ENCODE data around the gene NPLOC4. TPM values are rescaled to one million over a fixed set of nuclear protein-coding genes. Genes with fewer than 3 reads are reported as not detected.

Gene NPLOC4
- total RNA-seq, 1 donor from 2014 or later, result 102 TPM

DNA sequence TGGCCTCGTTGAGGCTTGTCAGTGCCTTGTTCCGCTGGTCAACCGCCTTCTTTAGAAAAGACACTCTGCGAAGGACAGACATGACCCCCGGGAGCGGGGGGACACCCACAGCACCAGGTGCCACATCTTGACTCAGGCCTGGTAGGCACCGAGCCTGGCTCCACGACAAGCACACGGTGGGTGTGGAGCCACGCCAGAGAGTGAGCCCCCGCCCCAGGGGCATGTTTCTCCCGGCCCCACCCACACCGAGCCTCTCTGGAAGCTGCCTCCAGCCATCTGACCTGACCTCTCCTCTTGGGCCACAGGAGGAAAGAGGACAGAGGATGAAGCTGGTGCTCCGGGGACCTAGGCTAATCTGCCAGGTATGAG lies 89.3 kb downstream of the NPLOC4 start:
- Mint-ChIP-seq H3K4me3 (ENCODE audit: low read depth) (no peak overlapping the region), H3K36me3 (ENCODE audit: insufficient read depth) (peaks cover 8% of the 10 kb centered on the region), H3K27me3 (no peaks in the 10 kb centered on the region), H3K4me1 (ENCODE audit: low read depth) (peaks cover 6% of the 10 kb centered on the region), H3K27ac (no peak overlapping the region), H3K9me3 (ENCODE audit: low read depth) (no peaks in the 10 kb centered on the region)
- no peak for TF ChIP-seq CTCF (IDR thresholded peaks at IDR 0.05; ENCODE audit: unreplicated experiment)
- no peak for DNase-seq (ENCODE audit: low spot score, unreplicated experiment)

DNA sequence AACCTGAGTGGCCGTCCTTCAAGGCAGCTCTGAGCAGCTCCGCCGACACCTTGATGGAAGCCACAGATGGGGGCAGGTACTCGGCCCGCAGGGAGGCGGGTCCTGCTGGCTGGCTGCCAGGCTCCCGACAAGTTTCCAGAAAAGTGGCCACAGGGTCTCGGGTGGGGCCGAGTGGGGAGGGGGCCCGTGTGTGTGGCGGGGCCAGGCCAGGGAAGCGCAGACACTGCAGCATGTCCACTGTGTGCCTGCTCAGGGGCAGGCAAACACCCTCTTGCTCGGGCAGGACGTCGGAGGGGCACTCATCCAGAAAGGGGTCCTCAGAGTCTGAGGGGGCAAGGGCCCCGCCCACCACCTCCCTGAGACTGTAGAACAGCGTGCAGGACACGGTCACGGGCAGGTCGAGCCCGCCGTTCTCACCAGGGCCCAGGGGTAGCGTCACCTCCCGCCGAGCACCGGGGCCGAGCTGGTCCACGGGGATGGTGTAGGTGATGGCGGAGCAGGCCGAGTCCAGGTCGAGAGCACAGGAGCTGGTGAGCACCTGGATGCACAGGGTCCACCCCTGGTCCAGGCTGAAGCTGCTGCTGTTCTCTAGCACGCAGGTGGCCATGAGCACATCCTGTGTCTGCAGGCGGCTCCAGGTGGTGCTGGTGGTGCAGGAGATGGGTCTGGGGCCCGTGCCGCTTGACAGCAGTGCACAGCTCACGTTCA lies 89.9 kb downstream of the NPLOC4 start:
- Mint-ChIP-seq H3K27me3 (no peaks in the 10 kb centered on the region), H3K9me3 (ENCODE audit: low read depth) (no peaks in the 10 kb centered on the region), H3K36me3 (ENCODE audit: insufficient read depth) (peaks cover 8% of the 10 kb centered on the region), H3K27ac (no peak overlapping the region), H3K4me3 (ENCODE audit: low read depth) (no peak overlapping the region), H3K4me1 (ENCODE audit: low read depth) (peaks cover 6% of the 10 kb centered on the region)
- TF ChIP-seq CTCF (IDR thresholded peaks at IDR 0.05; ENCODE audit: unreplicated experiment), result no peak
- no peak for DNase-seq (ENCODE audit: low spot score, unreplicated experiment)

GRCh38 chr17:81545160-81545949 lies 91.6 kb downstream of the NPLOC4 start:
- Mint-ChIP-seq H3K4me1 (ENCODE audit: low read depth) (no peaks in the 10 kb centered on the region), H3K36me3 (ENCODE audit: insufficient read depth) (peaks cover 8% of the 10 kb centered on the region), H3K27ac (no peak overlapping the region), H3K9me3 (ENCODE audit: low read depth) (no peaks in the 10 kb centered on the region), H3K27me3 (no peaks in the 10 kb centered on the region), H3K4me3 (ENCODE audit: low read depth) (no peak overlapping the region)
- DNase-seq (ENCODE audit: low spot score, unreplicated experiment), result no peak
- no peak for TF ChIP-seq CTCF (IDR thresholded peaks at IDR 0.05; ENCODE audit: unreplicated experiment)

- Mint-ChIP-seq H3K4me1 (ENCODE audit: low read depth) (no peaks in the 10 kb centered on the region), H3K4me3 (ENCODE audit: low read depth) (no peak overlapping the region), H3K27me3 (no peaks in the 10 kb centered on the region), H3K27ac (no peak overlapping the region), H3K9me3 (ENCODE audit: low read depth) (no peaks in the 10 kb centered on the region), H3K36me3 (ENCODE audit: insufficient read depth) (peaks cover 4% of the 10 kb centered on the region)
- no peak for TF ChIP-seq CTCF (IDR thresholded peaks at IDR 0.05; ENCODE audit: unreplicated experiment)
- no peak for DNase-seq (ENCODE audit: low spot score, unreplicated experiment)
These were observed 92.5 kb downstream of the NPLOC4 start for GRCh38 chr17:81544281-81544974.

DNA sequence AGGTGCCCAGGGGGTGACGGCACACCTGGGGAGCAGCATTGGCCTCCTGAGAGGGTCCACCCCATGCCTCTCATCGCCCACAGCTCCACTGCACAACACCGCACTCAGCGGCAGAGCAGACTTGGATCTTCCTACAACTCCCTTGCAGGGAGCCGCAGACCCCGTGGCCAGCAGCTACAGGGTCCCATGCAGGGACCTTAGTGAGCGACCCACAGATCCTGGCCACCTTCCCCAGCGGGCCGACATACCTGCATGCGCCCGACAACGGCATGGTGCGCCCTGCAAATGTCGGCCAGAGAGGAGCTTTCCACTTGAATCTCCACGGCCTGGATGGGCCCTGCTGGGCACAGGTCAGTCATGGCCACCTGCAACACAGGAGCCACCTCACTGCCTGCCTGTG lies 93.2 kb downstream of the NPLOC4 start:
- H3K27me3 Mint-ChIP-seq, result no peaks in the 10 kb centered on the region
- no peak for TF ChIP-seq CTCF (IDR thresholded peaks at IDR 0.05; ENCODE audit: unreplicated experiment)
- H3K4me1 Mint-ChIP-seq (ENCODE audit: low read depth), result no peaks in the 10 kb centered on the region
- no peak overlapping the region for H3K27ac Mint-ChIP-seq
- no peak for DNase-seq (ENCODE audit: low spot score, unreplicated experiment)
- H3K9me3 Mint-ChIP-seq (ENCODE audit: low read depth), result no peaks in the 10 kb centered on the region
- H3K4me3 Mint-ChIP-seq (ENCODE audit: low read depth), result no peak overlapping the region
- H3K36me3 Mint-ChIP-seq (ENCODE audit: insufficient read depth), result peaks cover 3% of the 10 kb centered on the region

All from progenitor cell of endocrine pancreas (in vitro differentiated cells).